ENCODE results near the gene LMBR1L.
"Not testable (repeated sequence)": the region's sequence is repeated elsewhere in the genome, so short reads cannot be mapped to it uniquely, and the experiment has no call there.

- not testable (repeated sequence) for TF ChIP-seq FOXK2 (IDR thresholded peaks at IDR 0.05); ZNF384 (IDR thresholded peaks at IDR 0.05); SUZ12 (IDR thresholded peaks at IDR 0.05); FOXM1 (IDR thresholded peaks at IDR 0.05; ENCODE audit: borderline replicate concordance); L3MBTL2 (conservative IDR thresholded peaks at IDR 0.05); BHLHE40 (IDR thresholded peaks at IDR 0.05; ENCODE audit: borderline replicate concordance); SP1 (IDR thresholded peaks at IDR 0.05); LEF1 (IDR thresholded peaks at IDR 0.05; ENCODE audit: borderline replicate concordance); ELF4 (IDR thresholded peaks at IDR 0.05); FOXA1 (IDR thresholded peaks at IDR 0.05); NFRKB (IDR thresholded peaks at IDR 0.05); TARDBP (IDR thresholded peaks at IDR 0.05); CTBP1 (IDR thresholded peaks at IDR 0.05; ENCODE audit: borderline replicate concordance); HDGF (IDR thresholded peaks at IDR 0.05; ENCODE audit: borderline replicate concordance)
Observed at GRCh38 chr12:49136997-49137396, 26.4 kb upstream of the LMBR1L start.

All from HEK293T (cell line).